Measurements from ENCODE around the gene A4GNT.

The A4GNT gene

GRCh38 chr3:138078901-138079344, 53.3 kb downstream of the A4GNT start:
- no peak for DNase-seq (ENCODE audit: low read depth in 2 of 2)

GRCh38 chr3:138078096-138078495, 54.1 kb downstream of the A4GNT start:
- no peak for DNase-seq (ENCODE audit: low read depth in 2 of 2)

Measured in stimulated activated CD8-positive, alpha-beta memory T cell treated with anti-CD3 and anti-CD28 coated beads, Interleukin-7, amount 100 ng/mL, for 4 hours (primary cell).